Breast epithelium (tissue), 3 donors: ENCODE measurements around the gene FTL.

ENCODE experiments used
- POLR2A ChIP-seq: fragments of 450-650 bp; IDR thresholded peaks from one replicate; pipeline ENCODE4 v1.6.1; 2016; ENCODE audit warnings: antibody characterized with exemption, mild to moderate bottlenecking, moderate library complexity
- POLR2AphosphoS5 ChIP-seq, 3 donors: sonication (generic); formaldehyde crosslinking; IDR thresholded peaks; one replicate each; pipeline ENCODE4 v1.6.1; 2017; ENCODE audit warnings: antibody characterized with exemption in 3 of 3
- TF ChIP-seq, protein P1 (sequence below), 3 donors: fragments of 450-650 bp; IDR thresholded peaks; one replicate each; pipeline ENCODE4 v1.5.1; 2016 to 2017; ENCODE audit warnings: antibody characterized with exemption in 3 of 3, mild to moderate bottlenecking in 3 of 3, moderate library complexity in 3 of 3

DNA sequence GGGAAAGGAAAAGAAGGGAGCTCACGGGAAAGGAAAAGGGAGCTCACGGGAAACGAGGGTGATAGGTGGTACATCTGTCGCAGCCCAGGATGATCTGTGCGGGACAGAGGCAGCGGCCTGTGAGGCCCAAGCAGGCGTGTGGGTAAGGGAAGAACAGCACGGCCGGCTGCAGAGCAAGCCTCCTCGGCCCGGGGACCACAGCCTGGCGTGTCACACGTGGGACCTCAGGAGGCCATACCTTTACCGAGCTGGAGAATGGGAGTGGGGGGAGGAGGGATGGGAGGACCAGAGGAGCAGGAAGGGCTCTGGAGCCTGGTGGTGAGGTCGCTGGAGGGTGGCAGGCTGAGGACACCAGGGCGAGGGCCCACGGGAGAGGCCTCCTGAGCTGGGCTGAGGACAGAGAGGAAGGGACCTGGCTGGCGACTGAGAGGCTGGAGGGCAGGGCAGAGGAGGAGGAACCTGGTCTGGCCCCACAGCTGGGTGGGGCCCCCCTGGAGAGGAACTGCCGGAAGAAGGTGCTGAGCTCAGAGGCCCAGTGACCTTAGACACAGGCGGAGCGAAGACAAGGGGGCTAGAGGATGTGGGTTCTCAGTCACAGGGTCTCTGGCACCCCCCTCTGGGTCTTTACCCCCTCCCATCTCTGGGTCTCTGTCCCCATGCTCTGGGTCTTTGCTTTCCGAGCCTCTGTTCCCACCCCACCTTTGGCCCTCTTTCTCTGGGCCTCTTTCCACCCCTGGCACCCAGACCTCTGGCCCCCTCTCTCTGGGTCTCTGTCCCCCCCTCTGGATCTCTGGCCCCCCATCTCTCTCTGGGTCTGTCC, 2.9 kb upstream of the FTL start:
- TF ChIP-seq, protein P1, sequence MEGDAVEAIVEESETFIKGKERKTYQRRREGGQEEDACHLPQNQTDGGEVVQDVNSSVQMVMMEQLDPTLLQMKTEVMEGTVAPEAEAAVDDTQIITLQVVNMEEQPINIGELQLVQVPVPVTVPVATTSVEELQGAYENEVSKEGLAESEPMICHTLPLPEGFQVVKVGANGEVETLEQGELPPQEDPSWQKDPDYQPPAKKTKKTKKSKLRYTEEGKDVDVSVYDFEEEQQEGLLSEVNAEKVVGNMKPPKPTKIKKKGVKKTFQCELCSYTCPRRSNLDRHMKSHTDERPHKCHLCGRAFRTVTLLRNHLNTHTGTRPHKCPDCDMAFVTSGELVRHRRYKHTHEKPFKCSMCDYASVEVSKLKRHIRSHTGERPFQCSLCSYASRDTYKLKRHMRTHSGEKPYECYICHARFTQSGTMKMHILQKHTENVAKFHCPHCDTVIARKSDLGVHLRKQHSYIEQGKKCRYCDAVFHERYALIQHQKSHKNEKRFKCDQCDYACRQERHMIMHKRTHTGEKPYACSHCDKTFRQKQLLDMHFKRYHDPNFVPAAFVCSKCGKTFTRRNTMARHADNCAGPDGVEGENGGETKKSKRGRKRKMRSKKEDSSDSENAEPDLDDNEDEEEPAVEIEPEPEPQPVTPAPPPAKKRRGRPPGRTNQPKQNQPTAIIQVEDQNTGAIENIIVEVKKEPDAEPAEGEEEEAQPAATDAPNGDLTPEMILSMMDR (IDR thresholded peaks at IDR 0.05) = no peak
- TF ChIP-seq POLR2AphosphoS5 (IDR thresholded peaks at IDR 0.05) (no peak), POLR2A (no peak)
